NCI-H774 (cell line): ENCODE measurements around the gene CADPS.

ENCODE experiments used
- DNase-seq: peaks from one replicate; lab custom pipeline; 2025; lab: John Stamatoyannopoulos, UW

Gene CADPS

GRCh38 chr3:62502315-62503300 is 372.6 kb downstream of the CADPS start:
- DNase-seq = no peak

- no peak for DNase-seq
Observed at GRCh38 chr3:62501289-62501668, 373.9 kb downstream of the CADPS start.

GRCh38 chr3:62500556-62501288 is 374.5 kb downstream of the CADPS start:
- DNase-seq = no peak

- no peak for DNase-seq
Observed at GRCh38 chr3:62497156-62497555, 378.1 kb downstream of the CADPS start.

- DNase-seq = no peak
Observed at GRCh38 chr3:62496503-62496902, 378.7 kb downstream of the CADPS start.

GRCh38 chr3:62493109-62493801 is 382.0 kb downstream of the CADPS start:
- DNase-seq = no peak

GRCh38 chr3:62482961-62483360 is 392.3 kb downstream of the CADPS start:
- DNase-seq = no peak

- DNase-seq = no peak
Observed at GRCh38 chr3:62481962-62482361, 393.3 kb downstream of the CADPS start.

- no peak for DNase-seq
Observed at GRCh38 chr3:62480056-62480455, 395.2 kb downstream of the CADPS start.

- no peak for DNase-seq
Observed at GRCh38 chr3:62479326-62479725, 395.9 kb downstream of the CADPS start.

GRCh38 chr3:62475306-62475705 is 399.9 kb downstream of the CADPS start:
- no peak for DNase-seq

- no peak for DNase-seq
Observed at GRCh38 chr3:62467966-62468722, 407.1 kb downstream of the CADPS start.

GRCh38 chr3:62462788-62463187 is 412.4 kb downstream of the CADPS start:
- DNase-seq = no peak

GRCh38 chr3:62462104-62462762 is 413.0 kb downstream of the CADPS start:
- DNase-seq = no peak

- DNase-seq = no peak
Observed at GRCh38 chr3:62454916-62455315, 420.3 kb downstream of the CADPS start.

- DNase-seq = no peak
Observed at GRCh38 chr3:62453448-62453847, 421.8 kb downstream of the CADPS start.

- no peak for DNase-seq
Observed at GRCh38 chr3:62451211-62451887, 423.9 kb downstream of the CADPS start.

- DNase-seq = no peak
Observed at GRCh38 chr3:62446337-62446940, 428.8 kb downstream of the CADPS start.

- peak; percentile 0 for DNase-seq
Observed at GRCh38 chr3:62445275-62445674, 429.9 kb downstream of the CADPS start.

- no peak for DNase-seq
Observed at GRCh38 chr3:62439978-62440377, 435.2 kb downstream of the CADPS start.
